GM18508 (cell line): ENCODE data around the gene KIF22.

Experiments used
- ATAC-seq: cut with Tn5 transposase; IDR thresholded peaks from one replicate; pipeline ENCODE4 v1.9.1; 2021; ENCODE audit warnings: moderate number of reproducible peaks; ENCODE audit not compliant: insufficient read depth, unreplicated experiment

KIF22 gene

GRCh38 chr16:29812754-29813643 is 22.4 kb downstream of the KIF22 start:
- ATAC-seq: no peak

- no peak for ATAC-seq
Measured at GRCh38 chr16:29813644-29814562, 23.4 kb downstream of the KIF22 start.

- no peak for ATAC-seq
Measured at GRCh38 chr16:29814592-29814991, 24.0 kb downstream of the KIF22 start.

GRCh38 chr16:29815032-29815721 is 24.6 kb downstream of the KIF22 start:
- no peak for ATAC-seq

- ATAC-seq: peak; percentile 40
Measured at GRCh38 chr16:29815793-29816693, 25.5 kb downstream of the KIF22 start, which contains the start of gene PAGR1. PAGR1 (plus strand) TSS chr16:29816152; CDS start chr16:29816526, 374 bp downstream.

- no peak for ATAC-seq
Measured at GRCh38 chr16:29816694-29817441, 26.3 kb downstream of the KIF22 start.

GRCh38 chr16:29818082-29818481 is 27.5 kb downstream of the KIF22 start:
- ATAC-seq: no peak

GRCh38 chr16:29819506-29819905 is 29.0 kb downstream of the KIF22 start:
- no peak for ATAC-seq

GRCh38 chr16:29820271-29820701 is 29.7 kb downstream of the KIF22 start, which contains the start of gene MVP:
MVP (plus strand) TSS chr16:29820462; CDS start chr16:29830550, 10,088 bp downstream.
- no peak for ATAC-seq

- no peak for ATAC-seq
Measured at GRCh38 chr16:29820730-29821642, 30.4 kb downstream of the KIF22 start.

- no peak for ATAC-seq
Measured at GRCh38 chr16:29821643-29822115, 31.1 kb downstream of the KIF22 start.

GRCh38 chr16:29824589-29825144 is 34.1 kb downstream of the KIF22 start:
- no peak for ATAC-seq

- no peak for ATAC-seq
Measured at GRCh38 chr16:29825145-29826044, 34.8 kb downstream of the KIF22 start.

- no peak for ATAC-seq
Measured at GRCh38 chr16:29826342-29826695, 35.8 kb downstream of the KIF22 start.

GRCh38 chr16:29830774-29831173 is 40.2 kb downstream of the KIF22 start:
- ATAC-seq: no peak

- ATAC-seq: no peak
Measured at GRCh38 chr16:29831490-29831889, 40.9 kb downstream of the KIF22 start.
